Amygdala (tissue), 56 donors: Measurements from ENCODE around the gene PIEZO1.
A peak's percentile ranks its signal among the peaks of the same experiment; 100 is the strongest.

Experiments used
- DNase-seq, 56 donors: peaks; one replicate each; lab custom pipeline; 2025; lab: John Stamatoyannopoulos, UW

PIEZO1 gene

DNA sequence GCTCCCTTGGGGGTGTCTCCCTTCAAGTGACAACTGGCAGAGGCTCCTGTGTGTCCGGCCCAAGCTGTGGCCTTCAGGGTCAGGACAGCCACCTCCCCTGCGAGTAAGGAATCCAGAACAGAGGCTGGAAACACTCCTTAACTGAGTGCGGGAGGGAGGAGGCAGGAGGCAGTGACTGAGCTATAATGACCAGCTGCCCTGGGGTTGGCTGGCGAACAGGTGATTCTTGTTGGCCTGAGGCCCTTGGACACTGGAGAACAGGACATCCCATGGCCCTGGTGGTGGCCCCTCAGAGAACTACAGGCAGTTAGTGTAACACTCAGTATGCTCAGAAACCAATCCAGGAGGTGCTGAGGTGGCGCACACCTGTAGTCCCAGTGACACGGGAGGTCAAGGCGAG, 89.3 kb downstream of the PIEZO1 start:
- no peak for DNase-seq

- DNase-seq: no peak
These were observed 89.8 kb downstream of the PIEZO1 start for GRCh38 chr16:88695218-88695617.

- no peak for DNase-seq
These were observed 90.6 kb downstream of the PIEZO1 start for GRCh38 chr16:88694221-88695087.

- DNase-seq: no peak
These were observed 91.4 kb downstream of the PIEZO1 start for GRCh38 chr16:88693420-88694177.

DNA sequence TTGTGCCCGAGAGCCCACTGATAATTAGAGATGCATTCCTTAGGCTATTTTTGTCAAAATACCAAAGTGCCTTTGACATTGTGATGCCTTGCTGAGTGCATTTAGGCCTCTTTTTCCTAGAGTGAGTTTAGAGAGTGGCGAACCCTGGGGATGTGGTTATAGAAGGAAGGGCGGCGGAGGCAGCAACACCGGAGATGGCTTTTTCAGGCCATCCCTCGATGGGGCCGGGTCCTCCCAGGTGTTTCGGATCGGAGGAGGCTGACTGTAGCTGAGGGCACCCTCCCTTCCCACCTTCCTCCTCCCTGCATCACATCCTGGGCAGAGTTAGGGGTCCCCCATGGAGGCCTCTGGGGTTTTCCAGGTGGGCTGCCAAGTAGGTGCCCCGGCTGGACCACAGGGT, 92.2 kb downstream of the PIEZO1 start:
- no peak for DNase-seq

DNA sequence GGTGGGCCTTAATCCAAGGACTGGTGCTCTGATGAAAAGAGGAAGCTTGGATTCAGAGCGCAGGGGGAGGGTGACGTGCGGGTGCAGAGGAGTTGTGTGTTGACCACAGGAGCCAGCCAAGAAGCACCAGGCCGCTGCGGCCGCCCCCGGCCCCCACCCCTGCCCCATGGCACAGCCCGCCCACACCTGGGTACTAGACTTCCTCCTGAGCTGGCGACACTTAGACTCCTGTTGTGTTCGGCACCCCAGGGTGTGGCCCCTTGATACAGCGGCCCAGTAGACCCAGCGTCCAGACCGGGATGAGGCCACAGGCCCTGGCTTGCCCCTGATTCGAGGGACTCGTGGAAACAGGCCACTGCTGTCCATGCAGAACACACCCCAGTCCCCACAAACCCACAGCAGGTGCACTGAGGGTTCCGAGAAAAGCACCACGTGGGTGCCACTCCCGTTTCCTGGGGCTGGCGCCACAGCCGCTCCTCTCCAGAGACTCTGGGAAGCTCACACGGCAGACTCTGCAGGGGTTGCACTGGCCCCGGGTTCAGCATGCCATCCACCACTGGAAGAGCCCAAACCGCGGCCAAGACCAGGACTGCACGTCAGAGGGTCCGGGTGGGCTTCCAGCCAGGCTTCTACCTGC, 93.0 kb downstream of the PIEZO1 start:
- peak in 13 of 56 donors; percentile 12 to 72 (median 30) for DNase-seq

- DNase-seq: no peak
These were observed 93.7 kb downstream of the PIEZO1 start for GRCh38 chr16:88691129-88691813.

GRCh38 chr16:88690341-88691128, 94.5 kb downstream of the PIEZO1 start:
- DNase-seq: no peak

- DNase-seq: peak in 5 of 56 donors; percentile 3 to 36 (median 11)
These were observed 96.8 kb downstream of the PIEZO1 start for GRCh38 chr16:88688013-88688778.

- no peak for DNase-seq
These were observed 97.4 kb downstream of the PIEZO1 start for GRCh38 chr16:88687676-88688012.

GRCh38 chr16:88687254-88687576, 97.8 kb downstream of the PIEZO1 start:
- DNase-seq: no peak

- peak in 33 of 56 donors; percentile 5 to 74 (median 32) for DNase-seq
These were observed 98.4 kb downstream of the PIEZO1 start, which contains the start of gene SNAI3 for GRCh38 chr16:88686439-88687253. TSS of gene SNAI3 (minus strand) at chr16:88686507. CDS start at chr16:88686406, 101 bp downstream.

DNA sequence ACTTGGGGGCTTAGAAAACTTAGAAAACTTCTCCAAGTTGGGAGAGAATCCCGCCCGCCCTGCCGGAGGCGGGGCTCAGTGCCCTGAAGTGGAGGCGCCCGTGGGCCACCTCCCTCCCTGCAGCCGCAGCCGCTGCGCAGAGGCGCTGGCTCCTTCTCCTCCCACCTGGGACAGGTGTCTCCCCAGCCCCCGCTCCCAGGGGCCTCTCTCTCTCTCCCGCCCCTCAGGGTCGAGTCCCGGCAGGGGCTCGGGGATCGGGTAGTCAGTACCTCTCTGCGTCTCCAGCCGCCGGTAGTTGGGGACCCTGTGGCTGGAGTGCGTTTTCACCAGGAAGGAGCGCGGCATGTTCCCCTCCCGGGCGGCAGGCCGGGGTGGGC, 99.0 kb downstream of the PIEZO1 start:
- DNase-seq: peak in 1 of 56 donors; percentile 30

- DNase-seq: peak in 2 of 56 donors; percentile 20 to 32
These were observed 99.6 kb downstream of the PIEZO1 start for GRCh38 chr16:88685156-88686061.

DNA sequence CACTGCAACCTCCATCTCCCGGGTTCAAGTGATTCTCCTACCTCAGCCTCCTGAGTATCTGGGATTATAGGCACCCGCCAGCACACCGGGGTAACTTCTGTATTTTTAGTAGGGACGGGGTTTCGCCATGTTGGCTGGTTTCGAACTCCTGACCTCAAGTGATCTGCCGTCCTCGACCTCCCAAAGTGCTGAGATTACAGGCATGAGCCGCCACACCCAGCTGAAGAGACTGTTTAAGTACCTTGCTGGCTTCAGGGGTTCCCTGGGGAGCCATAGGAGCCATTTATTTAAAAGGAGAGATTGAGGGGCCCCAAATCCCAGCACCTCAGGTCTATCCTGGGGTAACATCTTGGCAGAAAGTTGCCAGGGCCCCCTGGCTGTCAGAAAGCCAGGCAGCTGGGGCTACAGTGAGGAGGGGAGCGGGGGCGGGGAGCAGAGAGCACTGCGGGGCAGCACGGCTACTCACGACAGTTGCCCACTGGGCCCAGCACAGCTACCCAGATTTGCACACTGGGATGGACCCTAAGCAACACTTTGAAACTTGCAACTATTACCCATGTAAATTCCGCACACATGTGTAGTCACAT, 100.4 kb downstream of the PIEZO1 start:
- DNase-seq: no peak

DNA sequence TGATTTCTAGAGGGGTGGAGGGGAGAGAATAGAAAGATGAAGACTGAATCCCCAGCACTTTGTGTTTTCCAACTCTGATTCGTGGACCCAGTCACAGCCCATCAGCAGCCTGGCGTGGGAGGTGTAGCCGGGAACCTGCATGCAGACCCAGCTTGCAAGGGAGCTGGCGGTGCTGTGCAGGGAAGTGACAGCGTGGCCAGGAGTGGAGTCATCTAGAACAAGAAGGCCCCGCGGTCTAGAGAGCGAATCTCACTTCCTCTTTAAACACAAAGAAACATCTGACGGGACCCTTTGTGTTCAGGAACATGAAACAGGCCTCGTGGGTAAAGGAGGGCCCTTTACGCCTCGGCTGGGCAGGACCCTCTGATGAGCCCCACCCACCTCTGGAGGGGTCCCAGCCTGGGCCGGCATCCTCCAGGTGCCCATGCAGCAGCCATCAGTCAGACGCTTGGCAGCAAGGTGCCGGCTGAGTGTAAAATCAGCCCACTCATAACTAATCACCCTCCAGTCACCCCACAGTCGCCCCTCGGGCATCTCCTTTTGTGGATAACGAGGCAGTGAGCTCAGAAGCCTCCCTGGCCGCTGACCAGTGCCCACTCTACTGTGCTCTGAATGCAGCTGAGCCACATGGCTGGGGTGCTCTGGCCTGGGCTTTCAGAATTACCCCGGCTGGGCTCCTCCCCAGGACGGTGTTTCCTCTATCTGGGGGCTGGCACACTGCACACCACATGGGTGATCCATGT, 103.1 kb downstream of the PIEZO1 start:
- DNase-seq: peak in 39 of 56 donors; percentile 6 to 78 (median 46)
